BJ (cell line): ENCODE data around the gene TRAP1. TPM values are rescaled to one million over a fixed set of nuclear protein-coding genes. Genes with fewer than 3 reads are reported as not detected.

ENCODE experiments used
- CTCF ChIA-PET: fragments of 350-600 bp; formaldehyde crosslinking; extraction: SDS; loops from one replicate; lab custom pipeline; 2021; ENCODE audit warnings: antibody characterized with exemption, inconsistent platforms; lab: Yijun Ruan, JAX
- POLR2A ChIA-PET: fragments of 300-600 bp; sonication (Branson Sonifier 250); formaldehyde crosslinking; extraction: SDS; loops from one replicate; lab custom pipeline; 2021; ENCODE audit warnings: antibody characterized with exemption; lab: Charles Lee
- DNase-seq: peaks from one replicate; pipeline ENCODE4 v3.0.0-alpha.2; 2011; ENCODE audit warnings: low read depth
- H3K27me3 ChIP-seq: 2 replicates; pipeline ENCODE4 v1.6.0; 2011; ENCODE audit warnings: low read length; ENCODE audit not compliant: control insufficient read depth, insufficient read depth
- H3K36me3 ChIP-seq: 2 replicates; pipeline ENCODE4 v1.5.1; 2011; ENCODE audit warnings: low read length; ENCODE audit not compliant: control insufficient read depth, insufficient read depth
- H3K4me3 ChIP-seq: 2 replicates; pipeline ENCODE4 v1.5.1; 2011; ENCODE audit warnings: low read depth, mild to moderate bottlenecking, control low read depth, low read length
- polyA plus RNA-seq: library from polyadenylated mRNA; depleted of rRNA; stranded (reverse); fragments of >200 nt; gene quantifications from 2 replicates; pipeline ENCODE4 v1.2.3, GENCODE V29; 2011
- TF ChIP-seq, protein P1 (sequence below): IDR thresholded peaks from 2 replicates; pipeline ENCODE4 v1.5.1; 2011; ENCODE audit warnings: low read depth, mild to moderate bottlenecking, control low read depth, inconsistent platforms, low read length, moderate library complexity; ENCODE audit not compliant: insufficient read depth

TRAP1 gene
- polyA plus RNA-seq, 1 experiment: 112 TPM

DNA sequence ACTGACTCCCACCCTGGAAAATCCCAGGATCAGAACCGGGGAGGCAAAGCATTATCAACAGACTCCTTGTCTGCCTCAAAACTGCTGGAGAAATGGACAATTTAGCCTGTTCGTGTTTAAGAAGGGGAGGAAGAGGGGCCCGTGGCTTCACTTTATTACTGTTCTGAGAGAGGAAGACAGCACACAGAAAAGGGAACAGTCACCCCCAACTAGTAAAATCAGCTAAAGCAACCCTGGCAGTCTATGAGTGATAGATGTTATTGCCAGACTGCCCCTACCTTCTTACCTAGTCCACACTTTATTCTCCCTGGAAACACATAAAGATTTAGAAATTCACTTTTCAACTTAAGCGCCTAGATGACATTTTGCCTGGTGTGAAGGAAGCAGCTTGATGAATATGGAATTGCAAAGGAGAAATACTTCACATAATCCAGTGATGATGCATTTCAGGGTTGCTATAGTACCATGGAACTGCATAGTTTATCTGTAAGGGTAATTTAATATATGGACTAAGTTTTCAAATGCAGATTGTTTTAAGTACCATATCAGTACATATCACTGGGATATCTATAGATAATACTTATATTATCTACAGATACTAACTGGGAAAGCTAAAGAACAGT lies 36.9 kb upstream of the TRAP1 start:
- TF ChIP-seq, protein P1, sequence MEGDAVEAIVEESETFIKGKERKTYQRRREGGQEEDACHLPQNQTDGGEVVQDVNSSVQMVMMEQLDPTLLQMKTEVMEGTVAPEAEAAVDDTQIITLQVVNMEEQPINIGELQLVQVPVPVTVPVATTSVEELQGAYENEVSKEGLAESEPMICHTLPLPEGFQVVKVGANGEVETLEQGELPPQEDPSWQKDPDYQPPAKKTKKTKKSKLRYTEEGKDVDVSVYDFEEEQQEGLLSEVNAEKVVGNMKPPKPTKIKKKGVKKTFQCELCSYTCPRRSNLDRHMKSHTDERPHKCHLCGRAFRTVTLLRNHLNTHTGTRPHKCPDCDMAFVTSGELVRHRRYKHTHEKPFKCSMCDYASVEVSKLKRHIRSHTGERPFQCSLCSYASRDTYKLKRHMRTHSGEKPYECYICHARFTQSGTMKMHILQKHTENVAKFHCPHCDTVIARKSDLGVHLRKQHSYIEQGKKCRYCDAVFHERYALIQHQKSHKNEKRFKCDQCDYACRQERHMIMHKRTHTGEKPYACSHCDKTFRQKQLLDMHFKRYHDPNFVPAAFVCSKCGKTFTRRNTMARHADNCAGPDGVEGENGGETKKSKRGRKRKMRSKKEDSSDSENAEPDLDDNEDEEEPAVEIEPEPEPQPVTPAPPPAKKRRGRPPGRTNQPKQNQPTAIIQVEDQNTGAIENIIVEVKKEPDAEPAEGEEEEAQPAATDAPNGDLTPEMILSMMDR: no peak
- Histone ChIP-seq H3K27me3 (no peaks in the 10 kb centered on the region), H3K36me3 (peaks cover 9% of the 10 kb centered on the region), H3K4me3 (no peak overlapping the region)
- POLR2A ChIA-PET: no interaction called here
- DNase-seq: no peak
- CTCF ChIA-PET: interaction anchor here (1.2 kb wide), 1 partner anchor 125 kb away, joined by 3 read pairs; no protein-coding TSS in a partner anchor

DNA sequence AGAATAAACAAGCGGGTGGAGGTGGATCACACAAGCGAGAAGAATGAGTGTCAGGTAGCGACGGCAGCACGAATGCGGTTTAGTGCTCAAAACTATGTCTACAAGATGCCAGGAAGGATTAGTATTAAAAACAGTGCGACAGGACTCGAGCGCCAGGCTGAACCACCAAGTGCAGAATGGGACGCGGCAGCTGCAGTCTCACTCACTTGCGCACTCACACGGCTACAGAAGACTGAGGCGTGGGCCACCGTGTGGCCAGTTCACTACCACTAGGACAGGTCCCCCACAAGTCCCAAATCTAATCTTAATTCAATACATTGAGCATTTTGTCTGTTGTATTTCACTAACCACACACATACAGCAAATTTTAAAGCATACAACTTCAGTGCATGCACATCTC lies 35.7 kb upstream of the TRAP1 start:
- CTCF ChIA-PET: no interaction called here
- DNase-seq: no peak
- TF ChIP-seq, protein P1: no peak
- H3K27me3 ChIP-seq: no peaks in the 10 kb centered on the region
- POLR2A ChIA-PET: no interaction called here
- peaks cover 9% of the 10 kb centered on the region for H3K36me3 ChIP-seq
- no peak overlapping the region for H3K4me3 ChIP-seq

DNA sequence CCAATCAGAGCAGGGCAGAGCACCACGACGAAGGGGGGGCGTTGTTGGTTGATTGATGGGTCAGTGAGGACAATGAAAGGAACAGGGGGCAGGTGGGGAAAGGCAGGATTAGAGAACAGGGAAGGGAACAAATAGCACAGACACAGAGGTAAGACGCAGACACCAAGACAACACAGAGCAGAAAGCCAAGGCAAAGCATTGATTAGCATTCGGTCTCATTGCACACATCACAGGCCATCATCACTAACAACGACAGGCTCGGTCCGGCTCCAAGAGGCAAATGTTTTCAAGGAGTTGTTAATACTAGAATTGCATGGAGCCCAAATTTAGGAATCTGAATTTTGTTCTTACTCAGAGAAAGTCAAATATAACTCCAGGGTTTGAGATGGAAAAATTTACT lies 34.6 kb upstream of the TRAP1 start:
- POLR2A ChIA-PET: no interaction called here
- peaks cover 9% of the 10 kb centered on the region for H3K36me3 ChIP-seq
- TF ChIP-seq, protein P1: no peak

DNA sequence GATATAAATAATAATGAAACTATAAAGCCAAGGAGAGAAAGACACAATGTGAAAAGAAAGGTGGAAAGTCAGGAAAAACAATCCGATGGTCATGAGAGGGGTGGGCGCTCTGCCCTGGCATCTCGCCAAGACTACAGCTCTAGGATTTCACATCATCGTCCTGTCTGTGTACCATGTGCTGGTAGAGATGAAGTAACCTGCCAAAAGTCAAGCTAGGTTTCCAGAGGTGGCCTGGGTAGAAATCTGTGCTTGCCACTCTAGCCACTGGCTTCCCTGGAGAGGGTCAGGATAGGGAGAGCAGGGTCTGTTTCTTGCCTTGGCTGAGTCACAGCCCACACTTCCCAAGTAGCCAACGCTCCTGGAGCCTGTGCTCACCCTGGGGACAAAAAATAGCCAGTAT lies 31.0 kb upstream of the TRAP1 start:
- ChIA-PET CTCF (no interaction called here), POLR2A (no interaction called here)
- H3K27me3 ChIP-seq: no peaks in the 10 kb centered on the region
- TF ChIP-seq, protein P1: no peak
- no peak for DNase-seq
- H3K36me3 ChIP-seq: peaks cover 27% of the 10 kb centered on the region
- H3K4me3 ChIP-seq: no peak overlapping the region

More for the DNA sequence above, 34.6 kb upstream of the TRAP1 start:
- no peaks in the 10 kb centered on the region for H3K27me3 ChIP-seq
- no peak overlapping the region for H3K4me3 ChIP-seq
- CTCF ChIA-PET: no interaction called here
- no peak for DNase-seq

DNA sequence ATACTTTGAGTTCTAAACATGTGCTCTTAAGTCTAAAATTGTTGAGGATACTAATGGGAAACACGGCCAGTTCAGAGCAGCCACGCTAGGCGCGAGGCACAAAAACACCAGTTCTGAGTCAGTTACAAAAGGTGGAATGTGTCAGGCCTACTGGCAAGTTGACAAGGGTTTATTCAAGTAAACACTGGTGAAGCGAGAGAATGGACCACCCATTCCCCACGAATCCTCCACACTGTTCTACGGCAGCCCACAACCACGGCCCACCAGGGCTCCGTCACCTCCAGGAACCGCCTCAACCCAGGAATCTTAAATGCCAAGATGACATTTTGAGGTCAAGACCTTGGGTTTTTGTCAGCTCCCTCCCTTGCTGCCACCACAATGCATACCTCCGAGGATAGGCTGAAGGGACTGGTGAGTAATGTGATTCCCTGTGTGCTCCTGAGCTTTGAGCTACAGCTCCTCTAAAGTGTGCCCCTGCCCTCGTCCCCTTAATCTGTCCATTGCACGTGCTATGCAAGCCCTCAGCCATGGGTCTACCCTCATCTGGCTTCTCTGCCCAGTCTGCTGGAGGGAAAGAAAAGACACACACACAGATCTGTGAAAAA lies 28.5 kb upstream of the TRAP1 start:
- Histone ChIP-seq H3K27me3 (no peaks in the 10 kb centered on the region), H3K36me3 (peaks cover 29% of the 10 kb centered on the region), H3K4me3 (no peak overlapping the region)
- DNase-seq: no peak
- ChIA-PET CTCF (interaction anchor here (0.6 kb wide), 1 partner anchor 105 kb away, joined by 3 read pairs; no protein-coding TSS in a partner anchor), POLR2A (no interaction called here)
- TF ChIP-seq, protein P1: no peak
